HG03469 (cell line): ENCODE data around the gene CEND1.

Experiments used
- ATAC-seq: cut with Tn5 transposase; IDR thresholded peaks from one replicate; pipeline ENCODE4 v1.9.1; 2021; ENCODE audit warnings: mild to moderate bottlenecking, moderate library complexity, moderate number of reproducible peaks; ENCODE audit not compliant: unreplicated experiment

Gene CEND1

DNA sequence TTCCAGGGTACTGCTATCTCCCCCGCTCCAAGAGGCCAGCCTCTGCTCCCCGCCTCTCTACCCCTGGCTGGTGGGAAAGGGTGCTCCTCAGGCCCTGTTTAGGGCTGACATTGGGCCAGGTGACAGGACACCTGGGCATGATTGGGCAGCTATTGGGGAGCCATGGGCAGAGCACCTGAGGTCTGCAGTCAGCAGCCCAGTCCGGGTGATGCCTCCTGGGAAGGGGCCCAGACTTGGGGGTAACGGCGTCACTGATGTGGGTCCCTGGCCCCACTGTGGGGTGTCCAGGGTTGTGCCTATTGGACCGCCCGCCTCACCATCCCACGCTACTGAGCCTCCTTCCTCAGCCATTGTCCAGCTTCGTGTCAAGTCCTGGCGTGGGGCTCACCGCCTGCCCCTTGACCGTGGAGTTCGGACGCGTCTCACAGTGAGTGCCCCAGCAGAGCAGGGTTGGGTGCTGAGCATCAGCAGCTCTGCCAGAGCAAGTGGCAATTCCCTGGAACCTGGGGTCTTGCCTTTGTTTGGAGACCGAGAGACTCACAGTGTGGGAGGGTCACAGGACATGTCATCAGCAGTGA, 9.8 kb downstream of the CEND1 start:
- no peak for ATAC-seq

DNA sequence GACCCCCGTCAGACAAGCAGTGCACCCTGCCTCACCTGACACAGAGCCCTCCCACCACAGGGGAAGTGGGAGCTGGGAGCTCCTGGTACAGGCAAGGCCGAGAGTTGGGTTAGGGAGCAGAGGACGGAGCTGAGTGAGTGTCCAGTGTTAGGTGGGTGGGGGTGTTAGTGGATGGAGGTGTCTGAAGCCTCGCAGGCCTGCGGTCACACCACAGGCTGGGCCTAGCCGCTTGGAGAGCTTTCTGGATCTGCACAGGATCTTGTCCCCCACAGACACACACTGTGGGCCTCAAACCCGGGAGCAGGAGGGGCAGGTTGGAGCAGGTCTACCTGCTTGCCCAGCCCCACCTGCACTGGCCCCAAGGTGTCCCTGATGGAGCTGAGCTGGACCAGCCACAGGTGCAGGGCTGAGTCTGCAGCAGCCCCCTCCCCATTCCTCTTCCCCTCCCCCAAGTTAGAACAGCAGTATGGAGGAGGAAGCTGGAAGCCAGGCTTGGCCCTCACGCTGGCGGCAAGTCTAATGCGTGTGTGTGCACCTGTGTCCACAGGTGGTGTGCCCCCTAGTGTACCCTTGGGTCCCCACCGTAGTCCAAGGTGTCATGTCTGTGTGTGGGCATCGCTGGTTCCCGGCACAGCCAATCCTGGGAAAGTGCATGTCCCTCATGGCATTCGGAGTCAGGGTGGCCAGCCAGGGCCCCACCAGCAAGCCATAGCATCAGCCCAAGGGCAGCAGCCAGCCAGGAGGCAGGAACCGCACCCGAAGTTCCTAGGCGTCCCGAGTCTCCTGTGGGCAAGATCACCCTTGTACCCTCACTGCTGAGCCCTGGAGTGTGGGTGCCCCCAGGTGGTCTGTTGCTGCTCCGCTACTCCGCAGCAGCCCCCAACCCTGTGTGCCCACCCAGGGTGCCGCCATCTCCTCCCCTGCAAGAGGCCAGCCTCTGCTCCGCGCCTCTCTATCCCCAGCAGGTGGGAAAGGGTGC, 10.6 kb downstream of the CEND1 start:
- ATAC-seq = no peak

- ATAC-seq = peak; percentile 45
These were observed 12.3 kb downstream of the CEND1 start, which contains the start of gene GATD1 for GRCh38 chr11:777288-778255. GATD1 (minus strand) TSS chr11:777487; CDS start chr11:777462, 25 bp downstream.

GRCh38 chr11:776561-777287, 13.2 kb downstream of the CEND1 start:
- no peak for ATAC-seq

DNA sequence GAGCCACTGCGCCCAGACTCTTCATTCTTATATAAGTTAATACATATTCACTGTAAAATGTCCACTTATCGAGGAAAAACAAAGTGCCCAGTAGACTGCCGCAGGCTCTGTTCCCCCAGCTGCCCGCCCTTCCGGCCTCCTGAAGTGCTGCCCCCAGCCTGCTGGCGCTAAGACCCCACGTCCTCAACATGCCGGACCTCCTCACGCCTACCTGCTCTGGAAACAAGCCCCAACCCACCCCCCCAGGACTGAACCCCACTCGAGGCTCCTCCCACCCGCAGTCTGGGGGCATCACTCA, 13.7 kb downstream of the CEND1 start:
- ATAC-seq = no peak

GRCh38 chr11:774873-775592, 14.9 kb downstream of the CEND1 start:
- ATAC-seq = no peak

DNA sequence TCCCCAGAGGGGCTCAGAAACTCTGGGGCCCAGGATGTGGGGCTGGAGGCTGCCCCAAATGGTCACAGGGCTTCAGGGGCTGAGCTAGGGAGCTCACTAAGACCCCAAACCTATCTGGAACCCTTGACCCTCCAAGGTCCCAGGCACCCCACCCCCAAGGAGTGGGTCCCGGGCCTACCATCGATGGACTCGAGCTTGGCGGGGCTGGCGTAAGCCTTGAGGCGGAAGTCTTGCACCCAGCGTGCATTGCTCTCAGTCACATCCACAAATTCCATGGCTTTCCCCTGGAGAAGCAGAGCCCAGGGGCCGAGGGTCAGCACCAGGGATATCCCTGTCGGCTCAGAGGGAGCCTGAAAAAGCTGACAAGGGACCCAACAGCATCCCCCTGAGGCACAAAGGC, 16.1 kb downstream of the CEND1 start:
- no peak for ATAC-seq

DNA sequence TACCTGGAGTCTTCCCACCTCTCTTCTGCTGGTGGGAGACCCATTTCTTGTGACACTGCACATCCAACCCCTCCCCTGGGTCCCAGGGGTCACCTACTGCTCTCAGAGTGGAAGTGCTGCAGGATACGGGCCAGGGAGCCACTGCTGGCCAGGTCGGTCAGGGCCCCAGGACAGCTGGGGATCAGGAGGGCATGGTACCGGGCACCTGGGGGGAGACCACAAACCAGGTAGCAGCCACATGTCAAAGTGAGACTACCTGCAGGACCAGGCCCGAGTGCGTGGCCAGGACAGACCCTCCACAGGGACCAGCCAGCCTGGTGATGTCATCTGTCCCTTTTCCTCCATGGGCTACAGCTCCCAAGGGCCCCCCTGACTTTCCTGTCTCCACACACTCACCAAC, 16.5 kb downstream of the CEND1 start:
- no peak for ATAC-seq

DNA sequence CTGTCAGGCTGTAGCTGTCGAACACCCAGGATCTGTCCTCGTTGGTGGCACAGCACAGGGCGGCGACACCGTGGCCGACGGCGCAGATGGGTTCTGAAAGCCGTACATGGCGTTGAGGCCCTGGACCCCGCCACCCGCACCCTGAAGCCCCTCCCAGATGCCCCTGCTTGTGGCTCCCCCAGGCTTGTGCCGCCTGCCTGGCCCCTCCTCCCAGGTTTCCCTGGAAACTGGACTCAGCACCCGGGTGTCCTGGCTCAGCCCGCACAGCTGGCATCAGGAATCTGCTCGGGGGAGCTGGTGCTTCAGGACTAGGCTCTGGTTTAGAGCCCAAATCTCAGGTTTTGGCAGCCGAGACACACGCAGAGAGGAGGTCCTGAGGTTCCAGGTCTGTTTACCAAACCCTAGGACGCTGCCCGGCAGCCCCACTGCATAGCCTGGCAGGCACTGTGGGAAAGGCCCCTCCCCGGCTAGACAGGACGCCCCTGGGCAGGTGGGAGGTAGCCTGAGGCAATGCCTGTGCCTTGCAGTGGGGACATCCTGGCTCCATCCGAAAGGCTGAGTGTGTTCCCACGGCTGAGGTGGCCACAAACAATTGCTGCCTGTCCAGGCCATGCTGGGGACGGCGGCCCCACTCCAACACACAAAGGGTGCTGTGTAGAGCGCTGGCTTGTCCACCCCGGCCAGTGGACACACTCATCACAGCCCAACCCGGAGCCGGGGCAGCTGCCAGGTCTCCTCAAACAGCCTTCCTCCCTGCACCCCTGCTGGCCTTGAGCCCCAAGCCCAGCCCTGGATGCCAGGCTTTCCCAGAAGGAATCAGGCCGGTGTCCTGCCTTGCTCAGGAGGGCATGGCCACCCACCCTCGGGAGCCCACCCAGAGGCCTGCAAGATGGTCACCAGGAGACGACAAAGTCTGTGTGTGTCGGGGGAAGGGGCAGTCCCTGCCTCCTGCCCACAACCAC, 17.2 kb downstream of the CEND1 start:
- no peak for ATAC-seq

GRCh38 chr11:771617-772204, 18.2 kb downstream of the CEND1 start:
- no peak for ATAC-seq

GRCh38 chr11:770642-771616, 19.0 kb downstream of the CEND1 start:
- ATAC-seq = no peak

- ATAC-seq = no peak
These were observed 19.8 kb downstream of the CEND1 start for GRCh38 chr11:769887-770641.

DNA sequence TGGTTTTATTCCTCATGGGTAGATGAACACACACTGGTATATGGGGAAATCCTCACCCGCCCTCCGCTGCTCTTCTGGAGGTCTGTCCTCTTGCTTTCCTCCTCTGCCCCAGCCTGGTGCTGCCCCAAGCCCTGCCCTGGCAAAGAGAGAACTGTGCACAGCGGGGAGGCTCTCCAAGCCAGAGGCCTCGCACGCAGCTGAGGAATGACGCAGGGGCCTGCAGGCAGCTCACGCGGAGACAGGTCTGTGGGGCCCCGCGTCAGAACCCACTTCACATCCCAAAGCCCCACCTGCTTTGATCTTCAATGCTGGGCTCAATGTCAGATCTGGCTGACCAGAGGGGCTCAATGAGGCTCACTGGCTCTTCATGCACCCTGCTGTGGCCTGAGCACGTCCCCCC, 22.7 kb downstream of the CEND1 start:
- no peak for ATAC-seq

- no peak for ATAC-seq
These were observed 23.0 kb downstream of the CEND1 start for GRCh38 chr11:766936-767210.

DNA sequence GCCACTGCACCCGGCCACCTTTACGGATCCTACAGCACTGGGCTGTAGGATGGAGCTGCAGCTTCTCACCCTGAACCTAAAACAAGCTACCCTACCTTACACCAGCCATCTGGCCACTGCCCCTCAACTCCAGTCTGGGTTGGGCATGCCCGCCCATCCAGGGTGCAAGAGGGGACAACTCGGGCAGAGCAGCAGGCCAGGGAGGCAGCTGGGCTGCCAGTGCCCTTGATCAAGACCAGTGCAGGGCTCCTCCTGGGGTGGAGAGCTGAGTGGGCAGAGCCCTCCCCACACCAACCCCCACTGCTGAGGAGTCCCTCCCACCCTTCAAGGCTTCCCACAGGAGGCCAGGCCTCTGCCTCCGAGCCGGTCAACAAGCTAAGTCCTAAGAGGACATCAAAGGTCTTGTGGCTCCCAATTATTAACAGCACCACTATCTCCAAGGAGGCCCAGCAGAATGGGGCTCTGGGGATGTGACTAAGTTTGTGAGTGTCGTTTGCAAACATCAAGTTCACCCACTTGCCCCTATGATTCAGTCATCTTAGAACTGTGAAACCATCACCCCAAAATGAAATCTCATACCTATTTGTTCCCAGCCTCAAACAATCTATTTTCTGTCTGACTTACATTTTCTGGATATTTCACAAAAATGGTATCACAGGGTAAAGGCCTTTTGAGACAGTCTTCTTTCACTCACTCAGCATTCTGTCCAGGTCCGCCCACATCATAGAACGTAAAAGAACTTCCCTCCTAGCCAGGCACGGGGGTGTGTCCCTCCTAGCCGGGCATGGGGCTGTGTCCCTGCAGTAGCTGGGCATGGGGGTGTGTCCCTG, 23.6 kb downstream of the CEND1 start:
- no peak for ATAC-seq

GRCh38 chr11:765802-766091, 24.1 kb downstream of the CEND1 start:
- ATAC-seq = no peak
